ENCODE measurements around the gene LEMD3. TPM values are rescaled to one million over a fixed set of nuclear protein-coding genes. Genes with fewer than 3 reads are reported as not detected.

The LEMD3 gene
- total and polyA plus RNA-seq, 2 experiments from 2014 or later: 8.6 to 17.9 TPM

DNA sequence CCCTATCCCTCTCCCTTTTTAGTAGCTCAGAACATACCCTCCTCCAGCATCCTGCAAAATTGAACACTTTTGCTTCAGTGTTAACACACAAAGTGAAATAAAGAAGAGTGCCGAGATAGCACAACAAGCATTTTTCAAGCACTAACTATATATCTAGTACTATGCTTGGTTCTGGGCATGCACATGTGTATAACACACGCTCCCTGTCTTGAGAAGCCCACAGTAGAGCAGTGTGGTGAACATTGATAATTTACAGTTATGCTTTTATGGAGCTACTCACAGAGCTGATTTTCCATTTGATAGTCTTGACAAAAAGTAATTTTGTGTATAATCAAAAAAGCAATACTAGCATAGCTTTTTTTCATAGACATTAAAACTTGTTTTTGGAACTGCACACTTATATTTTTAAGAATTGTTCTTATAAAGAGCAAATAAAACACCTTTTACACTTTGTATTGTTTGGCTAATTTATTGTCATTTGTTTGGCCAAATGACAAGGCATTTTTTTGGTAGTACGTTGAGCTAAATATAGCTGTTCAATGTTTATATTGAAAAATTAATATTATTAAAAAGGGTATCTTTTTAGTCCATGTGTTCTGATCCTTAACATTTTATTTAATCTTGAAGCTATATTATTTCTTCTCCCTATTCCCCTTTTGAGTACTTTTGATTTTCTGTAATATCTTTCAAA, 39.7 kb downstream of the LEMD3 start:
- WGBS, 2 experiments (ENCODE audit: low coverage in 1 of 2, low lambda C conversion rate in 2 of 2, missing lambda C conversion rate in 2 of 2): 84 to 89% methylated on average over 3 of the region's 3 CpGs

DNA sequence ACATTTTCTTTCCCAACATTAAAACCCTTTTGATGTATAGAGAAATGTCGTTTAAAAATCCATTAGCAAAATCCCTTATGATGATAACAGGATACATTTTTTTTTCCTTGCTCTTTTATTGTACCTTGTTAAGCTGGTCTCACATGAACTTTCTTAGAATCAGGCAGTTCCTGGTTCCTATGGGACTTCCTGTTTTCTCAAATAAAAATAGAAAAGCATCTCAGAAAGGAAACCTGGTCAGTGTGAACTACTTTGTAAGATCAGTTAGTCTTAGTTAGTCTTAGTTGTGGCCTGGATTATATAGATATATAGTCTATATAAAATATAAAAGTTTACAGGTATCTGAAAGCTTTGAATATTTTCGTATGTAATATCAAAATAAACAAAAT, 40.3 kb downstream of the LEMD3 start:
- H3K79me2 ChIP-seq (ENCODE audit: insufficient read depth): peaks cover 71% of the 10 kb centered on the region
- H4K20me1 ChIP-seq (ENCODE audit: insufficient read depth): no peaks in the 10 kb centered on the region; the same call in 1 of the 2 replicates
- no peaks in the 10 kb centered on the region for H3K4me1 ChIP-seq (ENCODE audit: insufficient read depth)
- no peaks in the 10 kb centered on the region for H3K36me3 ChIP-seq (ENCODE audit: low read depth)
- H3K27me3 ChIP-seq (replicated peaks; ENCODE audit: insufficient read depth): no peaks in the 10 kb centered on the region
- no peaks in the 10 kb centered on the region for H3K9me2 ChIP-seq (ENCODE audit: insufficient read depth)
- in situ Hi-C loops (cut with MboI): no loop called here
- no peak overlapping the region for H3K9ac ChIP-seq
- DNase-seq: no peak
- no peaks in the 10 kb centered on the region for H3F3A ChIP-seq (ENCODE audit: insufficient read depth)
- no peak overlapping the region for H3K4me3 ChIP-seq
- H2AFZ ChIP-seq: no peak overlapping the region
- H3K27ac ChIP-seq: no peak overlapping the region
- whole genome bisulfite sequencing, 2 experiments (ENCODE audit: low coverage in 1 of 2, low lambda C conversion rate in 2 of 2, missing lambda C conversion rate in 2 of 2): 52 to 63% methylated on average over 2 of the region's 2 CpGs
- H3K9me3 ChIP-seq (ENCODE audit: low read depth): no peaks in the 10 kb centered on the region
- TF ChIP-seq EZH2phosphoT487 (IDR thresholded peaks at IDR 0.05; ENCODE audit: insufficient read depth, low read depth) (no peak), EZH2 (IDR thresholded peaks at IDR 0.05; ENCODE audit: insufficient read depth, poor library complexity, severe bottlenecking) (no peak)
- no peak overlapping the region for H3K4me2 ChIP-seq (ENCODE audit: unreplicated experiment)

More for the DNA sequence above, 39.7 kb downstream of the LEMD3 start:
- no peaks in the 10 kb centered on the region; the same call in 1 of the 2 replicates for H4K20me1 ChIP-seq (ENCODE audit: insufficient read depth)
- no peaks in the 10 kb centered on the region for H3K9me3 ChIP-seq (ENCODE audit: low read depth)
- no peaks in the 10 kb centered on the region for H3K4me1 ChIP-seq (ENCODE audit: insufficient read depth)
- no peaks in the 10 kb centered on the region for H3F3A ChIP-seq (ENCODE audit: insufficient read depth)
- no peak overlapping the region for H3K27ac ChIP-seq
- DNase-seq: no peak
- no peak overlapping the region for H3K4me2 ChIP-seq (ENCODE audit: unreplicated experiment)
- H3K4me3 ChIP-seq: no peak overlapping the region
- no peak overlapping the region for H3K9ac ChIP-seq
- TF ChIP-seq EZH2 (IDR thresholded peaks at IDR 0.05; ENCODE audit: insufficient read depth, poor library complexity, severe bottlenecking) (no peak), EZH2phosphoT487 (IDR thresholded peaks at IDR 0.05; ENCODE audit: insufficient read depth, low read depth) (no peak)
- H3K27me3 ChIP-seq (replicated peaks; ENCODE audit: insufficient read depth): no peaks in the 10 kb centered on the region
- peaks cover 76% of the 10 kb centered on the region for H3K79me2 ChIP-seq (ENCODE audit: insufficient read depth)
- H2AFZ ChIP-seq: no peak overlapping the region
- H3K36me3 ChIP-seq (ENCODE audit: low read depth): no peaks in the 10 kb centered on the region
- in situ Hi-C loops (cut with MboI): no loop called here
- H3K9me2 ChIP-seq (ENCODE audit: insufficient read depth): no peaks in the 10 kb centered on the region

DNA sequence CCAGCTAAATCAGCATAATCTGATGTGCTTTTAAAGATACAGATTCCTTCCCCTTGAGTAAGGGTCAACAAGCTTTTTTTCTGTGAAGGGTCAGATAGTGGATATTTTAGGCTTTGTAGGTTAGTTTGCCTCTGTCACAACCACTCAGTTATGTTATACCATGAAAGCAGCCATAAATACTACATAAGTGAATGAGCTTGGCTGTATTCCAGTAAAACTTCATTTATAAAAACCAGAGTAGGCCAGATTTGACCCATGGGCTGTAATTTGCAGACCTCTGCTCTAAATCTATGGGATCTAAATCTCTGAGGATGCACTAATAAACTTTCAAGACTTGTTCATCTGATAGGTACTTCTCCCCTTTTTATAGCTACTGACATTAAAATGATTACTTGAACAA, 47.7 kb downstream of the LEMD3 start:
- in situ Hi-C loops (cut with MboI): no loop called here

GRCh38 chr12:65220761-65221160, 51.4 kb downstream of the LEMD3 start:
- TF ChIP-seq EZH2 (IDR thresholded peaks at IDR 0.05; ENCODE audit: insufficient read depth, poor library complexity, severe bottlenecking): no peak
- no peak for TF ChIP-seq EZH2phosphoT487 (IDR thresholded peaks at IDR 0.05; ENCODE audit: insufficient read depth, low read depth)
- 96 to 100% methylated on average over 2 of the region's 2 CpGs for WGBS, 2 experiments (ENCODE audit: low coverage in 1 of 2, low lambda C conversion rate in 2 of 2, missing lambda C conversion rate in 2 of 2)
- Histone ChIP-seq H3F3A (ENCODE audit: insufficient read depth) (no peaks in the 10 kb centered on the region), H3K27ac (no peak overlapping the region), H3K9ac (no peak overlapping the region), H3K4me1 (ENCODE audit: insufficient read depth) (no peaks in the 10 kb centered on the region), H4K20me1 (ENCODE audit: insufficient read depth) (no peaks in the 10 kb centered on the region), H3K4me3 (no peak overlapping the region), H3K9me3 (ENCODE audit: low read depth) (peaks cover 9% of the 10 kb centered on the region), H3K36me3 (ENCODE audit: low read depth) (peaks cover 38% of the 10 kb centered on the region), H3K9me2 (ENCODE audit: insufficient read depth) (no peaks in the 10 kb centered on the region), H2AFZ (no peak overlapping the region), H3K79me2 (ENCODE audit: insufficient read depth) (peaks cover 50% of the 10 kb centered on the region), H3K4me2 (ENCODE audit: unreplicated experiment) (no peak overlapping the region), H3K27me3 (replicated peaks; ENCODE audit: insufficient read depth) (no peaks in the 10 kb centered on the region)
- in situ Hi-C loops (cut with MboI): no loop called here
- DNase-seq: no peak

More for the DNA sequence above, 47.7 kb downstream of the LEMD3 start:
- Histone ChIP-seq H3F3A (ENCODE audit: insufficient read depth) (no peaks in the 10 kb centered on the region), H3K4me1 (ENCODE audit: insufficient read depth) (no peaks in the 10 kb centered on the region), H2AFZ (no peak overlapping the region), H3K27me3 (replicated peaks; ENCODE audit: insufficient read depth) (no peaks in the 10 kb centered on the region), H3K9me3 (ENCODE audit: low read depth) (peaks cover 9% of the 10 kb centered on the region), H3K4me3 (no peak overlapping the region), H3K9ac (no peak overlapping the region), H3K9me2 (ENCODE audit: insufficient read depth) (no peaks in the 10 kb centered on the region), H3K27ac (no peak overlapping the region), H4K20me1 (ENCODE audit: insufficient read depth) (no peaks in the 10 kb centered on the region), H3K4me2 (ENCODE audit: unreplicated experiment) (no peak overlapping the region), H3K79me2 (ENCODE audit: insufficient read depth) (peaks cover 23% of the 10 kb centered on the region), H3K36me3 (ENCODE audit: low read depth) (peaks cover 28% of the 10 kb centered on the region)
- TF ChIP-seq EZH2phosphoT487 (IDR thresholded peaks at IDR 0.05; ENCODE audit: insufficient read depth, low read depth) (no peak), EZH2 (IDR thresholded peaks at IDR 0.05; ENCODE audit: insufficient read depth, poor library complexity, severe bottlenecking) (no peak)
- DNase-seq: no peak
